Thoracic aorta (tissue), 2 donors: ENCODE results near the gene DUS3L. TPM values are rescaled to one million over a fixed set of nuclear protein-coding genes. Genes with fewer than 3 reads are reported as not detected.

ENCODE experiments used
- ATAC-seq: fragments of 150-250 bp; one replicate; pipeline ENCODE4 v1.8.0; 2017; ENCODE audit warnings: low read depth; ENCODE audit not compliant: insufficient number of reproducible peaks, low FRiP score
- DNase-seq: peaks from one replicate; pipeline ENCODE4 v3.0.0-alpha.2; 2020; ENCODE audit warnings: low spot score
- H3K27ac ChIP-seq, 2 donors: fragments of 200-600 bp; sonication (generic); 1 replicate in 1 of 2; 2 replicates in 1 of 2; pipeline ENCODE4 v1.5.1; 2016; ENCODE audit warnings: mild to moderate bottlenecking in 2 of 2, moderate library complexity in 2 of 2
- H3K27me3 ChIP-seq: fragments of 200-600 bp; sonication (generic); replicated peaks from 2 replicates; pipeline ENCODE4 v1.6.0; 2016; ENCODE audit warnings: mild to moderate bottlenecking; ENCODE audit not compliant: insufficient read depth
- H3K36me3 ChIP-seq: fragments of 200-600 bp; sonication (generic); one replicate; pipeline ENCODE4 v1.5.1; 2016
- H3K4me1 ChIP-seq, 2 donors: fragments of 200-600 bp; sonication (generic); 1 replicate in 1 of 2; 2 replicates in 1 of 2; pipeline versions ENCODE4 v1.5.1 to v1.6.0; 2016; ENCODE audit warnings: low read depth in 2 of 2, mild to moderate bottlenecking in 1 of 2; ENCODE audit not compliant: control insufficient read depth in 1 of 2
- H3K4me3 ChIP-seq: fragments of 200-600 bp; sonication (generic); 2 replicates; pipeline ENCODE4 v1.5.1; 2016; ENCODE audit warnings: mild to moderate bottlenecking
- H3K9me3 ChIP-seq: fragments of 200-600 bp; sonication (generic); 2 replicates; pipeline ENCODE4 v1.5.1; 2016
- total RNA-seq, 2 donors: library from RNA; depleted of rRNA; stranded (reverse); fragments of >200 nt; gene quantifications; one replicate each; pipeline versions ENCODE4 v1.1.0 to v1.2.3, GENCODE V29; 2016
- TF ChIP-seq, protein P1 (sequence below): fragments of 200-600 bp; sonication (generic); IDR thresholded peaks from one replicate; pipeline ENCODE4 v1.5.1; 2019; ENCODE audit warnings: antibody characterized with exemption

DUS3L gene
- total RNA-seq, 2 donors from 2014 or later = 16.2 to 33.9 TPM

DNA sequence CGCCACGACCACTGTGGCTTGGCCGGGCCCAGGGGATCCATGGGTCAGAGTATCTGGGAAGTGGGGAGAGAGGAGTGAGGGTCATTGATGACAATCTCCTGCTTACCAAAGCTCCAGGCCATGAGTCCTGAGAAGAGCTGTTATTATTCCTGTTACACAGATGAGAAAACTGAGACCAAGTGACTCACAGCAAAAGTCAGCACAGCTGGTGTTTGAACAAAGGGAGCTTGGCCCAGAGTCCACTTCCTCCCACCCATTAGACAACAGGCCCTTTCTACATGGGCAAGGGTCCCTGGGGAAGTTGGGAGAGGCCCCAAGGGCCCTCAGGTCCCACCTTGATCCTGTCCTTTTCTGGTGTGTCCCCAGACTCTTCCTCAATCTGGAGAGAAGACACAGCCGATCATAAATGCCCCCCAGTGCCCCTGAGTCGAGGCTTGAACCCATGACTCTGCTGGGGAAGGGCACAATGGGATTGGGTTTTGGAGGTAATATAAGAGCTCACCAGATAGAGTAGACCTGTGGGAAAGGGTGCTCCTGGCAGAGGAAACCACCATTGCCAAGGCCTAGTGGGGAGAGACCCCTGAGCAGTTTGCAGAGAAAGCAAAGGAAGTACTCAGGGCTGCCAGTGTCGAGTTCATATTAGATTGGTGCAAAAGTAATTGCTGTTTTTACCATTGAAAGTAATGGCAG lies 41.7 kb upstream of the DUS3L start:
- H3K27ac ChIP-seq = no peak overlapping the region
- DNase-seq (no peak), ATAC-seq (no peak)
- H3K4me1 ChIP-seq = peaks cover 4 to 16% of the 10 kb centered on the region in 2 donors
- H3K4me3 ChIP-seq = no peak overlapping the region
- peaks cover 3% of the 10 kb centered on the region for H3K27me3 ChIP-seq
- H3K36me3 ChIP-seq = no peaks in the 10 kb centered on the region
- TF ChIP-seq, protein P1, sequence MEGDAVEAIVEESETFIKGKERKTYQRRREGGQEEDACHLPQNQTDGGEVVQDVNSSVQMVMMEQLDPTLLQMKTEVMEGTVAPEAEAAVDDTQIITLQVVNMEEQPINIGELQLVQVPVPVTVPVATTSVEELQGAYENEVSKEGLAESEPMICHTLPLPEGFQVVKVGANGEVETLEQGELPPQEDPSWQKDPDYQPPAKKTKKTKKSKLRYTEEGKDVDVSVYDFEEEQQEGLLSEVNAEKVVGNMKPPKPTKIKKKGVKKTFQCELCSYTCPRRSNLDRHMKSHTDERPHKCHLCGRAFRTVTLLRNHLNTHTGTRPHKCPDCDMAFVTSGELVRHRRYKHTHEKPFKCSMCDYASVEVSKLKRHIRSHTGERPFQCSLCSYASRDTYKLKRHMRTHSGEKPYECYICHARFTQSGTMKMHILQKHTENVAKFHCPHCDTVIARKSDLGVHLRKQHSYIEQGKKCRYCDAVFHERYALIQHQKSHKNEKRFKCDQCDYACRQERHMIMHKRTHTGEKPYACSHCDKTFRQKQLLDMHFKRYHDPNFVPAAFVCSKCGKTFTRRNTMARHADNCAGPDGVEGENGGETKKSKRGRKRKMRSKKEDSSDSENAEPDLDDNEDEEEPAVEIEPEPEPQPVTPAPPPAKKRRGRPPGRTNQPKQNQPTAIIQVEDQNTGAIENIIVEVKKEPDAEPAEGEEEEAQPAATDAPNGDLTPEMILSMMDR = no peak
- no peaks in the 10 kb centered on the region for H3K9me3 ChIP-seq

GRCh38 chr19:5832061-5832460 lies 41.1 kb upstream of the DUS3L start:
- Histone ChIP-seq H3K9me3 (no peaks in the 10 kb centered on the region), H3K36me3 (no peaks in the 10 kb centered on the region), H3K27ac (no peak overlapping the region), H3K4me3 (no peak overlapping the region), H3K27me3 (peaks cover 3% of the 10 kb centered on the region), H3K4me1 (peaks cover 4 to 16% of the 10 kb centered on the region in 2 donors)
- ATAC-seq (no peak), DNase-seq (no peak)
- TF ChIP-seq, protein P1 = no peak

DNA sequence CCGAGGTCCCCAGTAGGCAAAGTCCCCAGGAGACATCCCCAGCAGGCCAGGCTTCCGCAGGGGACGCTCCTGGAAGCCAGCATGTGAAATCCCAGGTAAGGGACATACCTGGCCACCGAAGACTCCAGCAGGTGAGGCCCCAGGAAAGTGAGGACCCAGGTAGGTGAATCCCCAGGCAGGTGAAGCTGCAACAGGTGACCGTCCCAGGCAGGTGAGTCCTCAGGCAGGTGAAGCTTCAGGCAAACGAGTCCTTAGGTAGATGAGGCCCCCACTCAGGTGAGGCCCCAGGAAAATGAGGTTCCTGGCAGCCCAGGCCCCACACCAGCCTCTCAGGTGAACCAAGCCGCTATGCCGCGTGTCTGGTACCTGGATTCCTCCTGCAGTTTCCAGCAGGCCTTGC lies 40.2 kb upstream of the DUS3L start:
- Histone ChIP-seq H3K27me3 (peaks cover 3% of the 10 kb centered on the region), H3K9me3 (no peaks in the 10 kb centered on the region), H3K4me1 (peaks cover 4 to 16% of the 10 kb centered on the region in 2 donors), H3K36me3 (no peaks in the 10 kb centered on the region), H3K27ac (no peak overlapping the region), H3K4me3 (no peak overlapping the region)
- DNase-seq (no peak), ATAC-seq (no peak)
- TF ChIP-seq, protein P1 = no peak

DNA sequence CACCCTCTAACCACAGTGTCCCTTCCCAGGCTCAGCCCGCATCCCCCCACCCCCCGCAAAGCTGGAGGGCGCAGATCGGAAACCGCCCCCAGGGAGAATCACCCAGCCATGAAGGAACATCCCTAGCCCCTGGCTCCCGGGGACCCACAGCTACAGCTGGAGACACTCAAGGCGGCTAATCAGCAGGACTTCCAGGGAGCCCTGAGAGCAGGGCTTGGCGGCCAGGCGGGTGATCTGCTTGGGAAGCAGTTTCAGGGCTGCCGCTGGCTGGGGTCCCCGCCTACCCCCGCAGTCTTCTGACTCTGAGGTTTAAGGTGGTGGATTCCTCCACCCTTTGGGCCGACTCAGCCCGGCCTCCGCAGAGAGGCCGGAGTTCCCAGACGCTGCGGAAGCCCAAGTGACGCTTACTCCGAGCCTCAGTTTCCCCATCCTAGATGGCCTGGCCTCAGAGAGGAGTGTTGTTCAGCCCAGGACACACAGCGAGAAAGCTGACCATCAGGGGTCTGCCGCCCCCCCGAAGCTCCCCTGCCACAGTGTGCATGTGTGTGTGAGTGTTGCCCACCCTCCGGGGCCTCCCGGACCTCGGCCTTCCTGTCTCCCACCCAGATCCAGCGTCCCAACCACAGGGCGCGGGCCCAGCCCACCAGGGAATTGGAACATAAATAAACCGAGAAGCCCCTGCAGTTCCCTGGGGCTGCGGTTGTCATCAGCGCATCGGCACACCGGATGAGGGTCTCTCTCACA lies 38.8 kb upstream of the DUS3L start:
- H3K27ac ChIP-seq = no peak overlapping the region
- no peaks in the 10 kb centered on the region for H3K36me3 ChIP-seq
- peak overlapping the region; percentile 72 for H3K4me3 ChIP-seq
- ATAC-seq (no peak), DNase-seq (no peak)
- peaks cover 4 to 16% of the 10 kb centered on the region in 2 donors for H3K4me1 ChIP-seq
- TF ChIP-seq, protein P1 = no peak
- peaks cover 3% of the 10 kb centered on the region for H3K27me3 ChIP-seq
- H3K9me3 ChIP-seq = no peaks in the 10 kb centered on the region
